IMR-90 (cell line): ENCODE data around the gene EVI5. TPM values are rescaled to one million over a fixed set of nuclear protein-coding genes. Genes with fewer than 3 reads are reported as not detected.
A peak's percentile ranks its signal among the peaks of the same experiment; 100 is the strongest.

Experiments
- ATAC-seq: fragments of 200-7000 bp; cut with Tn5 transposase; 2 replicates; pipeline ENCODE4 v1.9.1; 2020; ENCODE audit warnings: low read depth, mild to moderate bottlenecking, moderate library complexity
- BruUV-seq: library from RNA; stranded (reverse); fragments of 400-500 nt; replicated peaks from 2 replicates; lab custom pipeline; 2021; lab: Mats Ljungman, UMichigan
- CTCF ChIA-PET: fragments of 300-600 bp; formaldehyde crosslinking; extraction: SDS; loops from one replicate; lab custom pipeline; 2021; ENCODE audit warnings: antibody characterized with exemption; lab: Yijun Ruan, JAX
- POLR2A ChIA-PET: fragments of 300-600 bp; sonication (Branson Sonifier 250); formaldehyde crosslinking; loops from one replicate; lab custom pipeline; 2022; ENCODE audit warnings: antibody characterized with exemption; ENCODE audit not compliant: unreplicated experiment; lab: Charles Lee
- DNase-seq: peaks from one replicate; pipeline ENCODE4 v3.0.0; 2013
- H2AFZ ChIP-seq: replicated peaks from 2 replicates; pipeline ENCODE3; 2013; ENCODE audit warnings: low read length, mild to moderate bottlenecking; ENCODE audit not compliant: poor library complexity
- H2AK5ac ChIP-seq: 2 replicates; pipeline ENCODE4 v1.6.1; 2013; ENCODE audit warnings: low read depth, low read length, inconsistent platforms
- H2AK9ac ChIP-seq: replicated peaks from 2 replicates; pipeline ENCODE3; 2013; ENCODE audit warnings: mild to moderate bottlenecking, low read depth, low read length, moderate library complexity; ENCODE audit not compliant: poor library complexity
- H2BK120ac ChIP-seq: 2 replicates; pipeline ENCODE4 v1.6.1; 2013; ENCODE audit warnings: low read depth, low read length, inconsistent platforms
- H2BK15ac ChIP-seq: 3 replicates; pipeline ENCODE4 v1.6.1; 2013; ENCODE audit warnings: low read depth, low read length, inconsistent platforms
- H2BK20ac ChIP-seq: 2 replicates; pipeline ENCODE4 v1.6.1; 2013; ENCODE audit warnings: low read depth, mild to moderate bottlenecking, inconsistent platforms, low read length, moderate library complexity
- H2BK5ac ChIP-seq: 2 replicates; pipeline ENCODE4 v1.6.1; 2013; ENCODE audit warnings: mild to moderate bottlenecking, low read depth, low read length, inconsistent platforms; ENCODE audit not compliant: poor library complexity, severe bottlenecking
- H3K14ac ChIP-seq: replicated peaks from 2 replicates; pipeline ENCODE4 v1.6.1; 2013; ENCODE audit warnings: low read depth, low read length, inconsistent platforms
- H3K18ac ChIP-seq: 2 replicates; pipeline ENCODE4 v1.6.1; 2013; ENCODE audit warnings: low read depth, low read length, control low read depth
- H3K23ac ChIP-seq: 2 replicates; pipeline ENCODE4 v1.6.1; 2013; ENCODE audit warnings: low read depth, low read length, inconsistent platforms
- H3K27ac ChIP-seq: 2 replicates; pipeline ENCODE4 v1.5.1; 2013; ENCODE audit warnings: mild to moderate bottlenecking, control low read depth, low read length; ENCODE audit not compliant: insufficient read depth
- H3K27me3 ChIP-seq: 2 replicates; pipeline ENCODE4 v1.6.1; 2013; ENCODE audit warnings: low read length; ENCODE audit not compliant: control insufficient read depth, insufficient read depth
- H3K36me3 ChIP-seq: 2 replicates; pipeline ENCODE4 v1.6.1; 2013; ENCODE audit warnings: low read length, mixed read lengths; ENCODE audit not compliant: control insufficient read depth, insufficient read depth
- H3K4ac ChIP-seq: 2 replicates; pipeline ENCODE4 v1.6.1; 2013; ENCODE audit warnings: low read depth, low read length, inconsistent platforms
- H3K4me1 ChIP-seq: 2 replicates; pipeline ENCODE4 v1.6.1; 2013; ENCODE audit warnings: low read length, mixed read lengths; ENCODE audit not compliant: control insufficient read depth, insufficient read depth
- H3K4me2 ChIP-seq: 2 replicates; pipeline ENCODE4 v1.6.1; 2013; ENCODE audit warnings: low read depth, mild to moderate bottlenecking, control low read depth, low read length, moderate library complexity
- H3K4me3 ChIP-seq: 2 replicates; pipeline ENCODE4 v1.5.1; 2013; ENCODE audit warnings: low read depth, mild to moderate bottlenecking, control low read depth, low read length, moderate library complexity; ENCODE audit not compliant: insufficient read depth
- H3K56ac ChIP-seq: 2 replicates; pipeline ENCODE4 v1.6.1; 2013; ENCODE audit warnings: low read length, inconsistent platforms; ENCODE audit not compliant: insufficient read depth; ENCODE audit errors: extremely low read depth
- H3K79me1 ChIP-seq, 2 experiments: 2 replicates each; pipeline ENCODE4 v1.6.1; 2013; ENCODE audit warnings: low read length in 2 of 2, inconsistent platforms in 1 of 2, low read depth in 1 of 2
- H3K9ac ChIP-seq: 2 replicates; pipeline ENCODE4 v1.6.1; 2013; ENCODE audit warnings: low read depth, low read length, control low read depth
- H3K9me1 ChIP-seq: 2 replicates; pipeline ENCODE4 v1.6.1; 2013; ENCODE audit warnings: low read length, inconsistent platforms; ENCODE audit not compliant: insufficient read depth
- H3K9me3 ChIP-seq: 2 replicates; pipeline ENCODE4 v1.6.1; 2013; ENCODE audit warnings: low read length; ENCODE audit not compliant: control insufficient read depth, insufficient read depth
- H4K20me1 ChIP-seq: 2 replicates; pipeline ENCODE4 v1.6.1; 2013; ENCODE audit warnings: low read length, inconsistent platforms; ENCODE audit not compliant: insufficient read depth
- H4K5ac ChIP-seq: 2 replicates; pipeline ENCODE4 v1.6.1; 2013; ENCODE audit warnings: mild to moderate bottlenecking, low read depth, low read length, control low read depth
- H4K8ac ChIP-seq, 2 experiments: 2 replicates each; pipeline ENCODE4 v1.6.1; 2013; ENCODE audit warnings: low read depth in 2 of 2, low read length in 2 of 2, control low read depth in 1 of 2, inconsistent platforms in 1 of 2
- H4K91ac ChIP-seq: 2 replicates; pipeline ENCODE4 v1.6.1; 2013; ENCODE audit warnings: low read depth, low read length, inconsistent platforms; ENCODE audit not compliant: insufficient read depth
- BHLHE40 ChIP-seq: fragments of 150-350 bp; IDR thresholded peaks from 2 replicates; pipeline ENCODE4 v1.6.1; 2016; ENCODE audit warnings: mild to moderate bottlenecking, low read depth, low read length
- CEBPB ChIP-seq: IDR thresholded peaks from 2 replicates; pipeline ENCODE4 v1.6.1; 2012; ENCODE audit warnings: low read depth, low read length, improper control_type of control experiment
- CHD1 ChIP-seq: IDR thresholded peaks from 2 replicates; pipeline ENCODE4 v1.6.1; 2012; ENCODE audit warnings: low read depth, low read length, improper control_type of control experiment
- CTCF ChIP-seq: conservative IDR thresholded peaks from 2 replicates; pipeline ENCODE4 v1.5.1; 2012; ENCODE audit warnings: mild to moderate bottlenecking, low read depth, low read length, improper control_type of control experiment
- ELK1 ChIP-seq: fragments of 150-350 bp; IDR thresholded peaks from 2 replicates; pipeline ENCODE4 v1.6.1; 2016; ENCODE audit warnings: low read depth, mild to moderate bottlenecking, low read length, moderate library complexity, borderline replicate concordance
- FOS ChIP-seq: fragments of 150-350 bp; IDR thresholded peaks from 2 replicates; pipeline ENCODE4 v1.6.1; 2016; ENCODE audit warnings: low read depth, low read length
- MAFK ChIP-seq: IDR thresholded peaks from 2 replicates; pipeline ENCODE4 v1.6.1; 2012; ENCODE audit warnings: low read depth, low read length, improper control_type of control experiment
- MAZ ChIP-seq: IDR thresholded peaks from 2 replicates; pipeline ENCODE4 v1.6.1; 2012; ENCODE audit warnings: low read depth, mild to moderate bottlenecking, low read length, improper control_type of control experiment, moderate library complexity, borderline replicate concordance
- MXI1 ChIP-seq: IDR thresholded peaks from 2 replicates; pipeline ENCODE4 v1.6.1; 2012; ENCODE audit warnings: low read depth, mild to moderate bottlenecking, low read length, moderate library complexity, borderline replicate concordance
- NFE2L2 ChIP-seq: fragments of 150-350 bp; IDR thresholded peaks from 2 replicates; pipeline ENCODE4 v1.6.1; 2016; ENCODE audit warnings: low read depth, mild to moderate bottlenecking, low read length
- POLR2A ChIP-seq: IDR thresholded peaks from 2 replicates; pipeline ENCODE4 v1.6.1; 2012; ENCODE audit warnings: mild to moderate bottlenecking, low read depth, low read length
- RFX5 ChIP-seq: IDR thresholded peaks from 2 replicates; pipeline ENCODE4 v1.8.0; 2012; ENCODE audit warnings: low read depth, mild to moderate bottlenecking, low read length, moderate library complexity
- SMC3 ChIP-seq: fragments of 150-350 bp; IDR thresholded peaks from 2 replicates; pipeline ENCODE4 v1.6.1; 2016; ENCODE audit warnings: low read depth, mild to moderate bottlenecking, antibody characterized with exemption, low read length, moderate library complexity
- WGBS, 2 experiments: methylation state at CpG; one replicate each; pipeline versions ENCODE4 v1.1.5 to v1.1.7; 2013; ENCODE audit warnings: missing lambda C conversion rate in 2 of 2; ENCODE audit not compliant: insufficient read length in 1 of 2; ENCODE audit errors: extremely low coverage in 2 of 2; 5-methylcytosine and 5-hydroxymethylcytosine counted together
- dilution Hi-C: fragments of 300-500 bp; cut with HindIII; formaldehyde crosslinking; loops from one replicate; pipeline ENCODE4 v1.14.3; 2018; ENCODE audit warnings: low sequenced_read_pairs; ENCODE audit not compliant: unreplicated experiment
- in situ Hi-C: fragments of 300-500 bp; cut with MboI; formaldehyde crosslinking; loops from 3 replicates; pipeline ENCODE4 v1.14.3; 2019; ENCODE audit warnings: low sequenced_read_pairs, inconsistent platforms, mixed read lengths
- intact Hi-C: fragments of 100-400 bp; cut with micrococcal nuclease; formaldehyde crosslinking; loops from 2 replicates; pipeline ENCODE4 v1.10.0; 2022
- polyA plus RNA-seq, 3 experiments: library from polyadenylated mRNA; depleted of rRNA; stranded (reverse); fragments of >200 nt; gene quantifications; 2 replicates each; pipeline ENCODE4 v1.2.3, GENCODE V29; 2012; ENCODE audit warnings: low replicate concordance in 1 of 3
- total RNA-seq: library from RNA; depleted of rRNA; stranded (reverse); fragments of >200 nt; gene quantifications from 2 replicates; pipeline ENCODE4 v1.2.3, GENCODE V29; 2012

EVI5 gene
- total and polyA plus RNA-seq, 2 of the 4 experiments (the other 2 are of a cell fraction), result 13.9 to 26.9 TPM

- peaks cover 3% of the 10 kb centered on the region; the same call in 1 of the 2 replicates for H3K4me1 ChIP-seq
- DNase-seq (peak; percentile 29), ATAC-seq (no peak)
- no peak overlapping the region for H3K27ac ChIP-seq
- no peak overlapping the region for H4K8ac ChIP-seq
- H3K27me3 ChIP-seq, result no peaks in the 10 kb centered on the region
- H3K56ac ChIP-seq, result no peak overlapping the region
- intact Hi-C loops (no loop called here), in situ Hi-C loops (no loop called here), dilution Hi-C loops (no loop called here)
- H2BK120ac ChIP-seq, result no peak overlapping the region
- H2AFZ ChIP-seq, result no peak overlapping the region
- H3K9ac ChIP-seq, result no peak overlapping the region
- no peak overlapping the region; the same call in 2 of the 3 replicates for H2BK15ac ChIP-seq
- ChIA-PET POLR2A (no interaction called here), CTCF (no interaction called here)
- H2AK5ac ChIP-seq, result no peak overlapping the region
- no peak overlapping the region for H2AK9ac ChIP-seq
- 70% methylated on average over 2 of the region's 5 CpGs; no CpG with 5 or more reads in 1 of the 2 experiments for WGBS, 2 experiments
- no peak overlapping the region for H4K91ac ChIP-seq
- no peak overlapping the region for H2BK20ac ChIP-seq
- no peak overlapping the region for H3K4me3 ChIP-seq
- BruUV-seq, result no TSS peak
- H3K79me1 ChIP-seq, result 0 out of 4 replicates have a peak, but pooled peaks cover 0 to 3% of the 10 kb centered on the region in 2 experiments
- no peak overlapping the region for H4K5ac ChIP-seq
- H3K18ac ChIP-seq, result no peak overlapping the region
- no peak overlapping the region for H2BK5ac ChIP-seq
- H3K4ac ChIP-seq, result no peak overlapping the region
- no peak for TF ChIP-seq CHD1
- TF ChIP-seq SMC3, result no peak
- TF ChIP-seq FOS, result no peak
- no peak for TF ChIP-seq NFE2L2
- TF ChIP-seq RFX5, result no peak
- no peak for TF ChIP-seq MXI1
- no peak for TF ChIP-seq CEBPB
- TF ChIP-seq BHLHE40, result no peak
- TF ChIP-seq MAFK, result no peak
- TF ChIP-seq POLR2A, result no peak
- no peak for TF ChIP-seq ELK1
- TF ChIP-seq CTCF, result no peak
- TF ChIP-seq MAZ, result no peak
- no peaks in the 10 kb centered on the region for H4K20me1 ChIP-seq
- H3K9me1 ChIP-seq, result no peaks in the 10 kb centered on the region
- H3K36me3 ChIP-seq, result no peaks in the 10 kb centered on the region
- no peak overlapping the region; the same call in 1 of the 2 replicates for H3K14ac ChIP-seq
- no peak overlapping the region for H3K23ac ChIP-seq
- H3K4me2 ChIP-seq, result no peak overlapping the region
- no peaks in the 10 kb centered on the region for H3K9me3 ChIP-seq
These were observed 207.5 kb downstream of the EVI5 start for GRCh38 chr1:92577261-92577895.
